Dermis blood vessel endothelial cell (primary cell): ENCODE results near the gene ETHE1. TPM values are rescaled to one million over a fixed set of nuclear protein-coding genes. Genes with fewer than 3 reads are reported as not detected.

Experiments used
- DNase-seq: peaks from one replicate; pipeline ENCODE4 v3.0.0; 2010
- total RNA-seq: library from RNA; depleted of rRNA; stranded (reverse); fragments of >200 nt; gene quantifications from 2 replicates; pipeline ENCODE4 v1.2.3, GENCODE V29; 2014

ETHE1 gene, protein sequence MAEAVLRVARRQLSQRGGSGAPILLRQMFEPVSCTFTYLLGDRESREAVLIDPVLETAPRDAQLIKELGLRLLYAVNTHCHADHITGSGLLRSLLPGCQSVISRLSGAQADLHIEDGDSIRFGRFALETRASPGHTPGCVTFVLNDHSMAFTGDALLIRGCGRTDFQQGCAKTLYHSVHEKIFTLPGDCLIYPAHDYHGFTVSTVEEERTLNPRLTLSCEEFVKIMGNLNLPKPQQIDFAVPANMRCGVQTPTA
- total RNA-seq: 102 and 104 TPM in 2 replicates

DNA sequence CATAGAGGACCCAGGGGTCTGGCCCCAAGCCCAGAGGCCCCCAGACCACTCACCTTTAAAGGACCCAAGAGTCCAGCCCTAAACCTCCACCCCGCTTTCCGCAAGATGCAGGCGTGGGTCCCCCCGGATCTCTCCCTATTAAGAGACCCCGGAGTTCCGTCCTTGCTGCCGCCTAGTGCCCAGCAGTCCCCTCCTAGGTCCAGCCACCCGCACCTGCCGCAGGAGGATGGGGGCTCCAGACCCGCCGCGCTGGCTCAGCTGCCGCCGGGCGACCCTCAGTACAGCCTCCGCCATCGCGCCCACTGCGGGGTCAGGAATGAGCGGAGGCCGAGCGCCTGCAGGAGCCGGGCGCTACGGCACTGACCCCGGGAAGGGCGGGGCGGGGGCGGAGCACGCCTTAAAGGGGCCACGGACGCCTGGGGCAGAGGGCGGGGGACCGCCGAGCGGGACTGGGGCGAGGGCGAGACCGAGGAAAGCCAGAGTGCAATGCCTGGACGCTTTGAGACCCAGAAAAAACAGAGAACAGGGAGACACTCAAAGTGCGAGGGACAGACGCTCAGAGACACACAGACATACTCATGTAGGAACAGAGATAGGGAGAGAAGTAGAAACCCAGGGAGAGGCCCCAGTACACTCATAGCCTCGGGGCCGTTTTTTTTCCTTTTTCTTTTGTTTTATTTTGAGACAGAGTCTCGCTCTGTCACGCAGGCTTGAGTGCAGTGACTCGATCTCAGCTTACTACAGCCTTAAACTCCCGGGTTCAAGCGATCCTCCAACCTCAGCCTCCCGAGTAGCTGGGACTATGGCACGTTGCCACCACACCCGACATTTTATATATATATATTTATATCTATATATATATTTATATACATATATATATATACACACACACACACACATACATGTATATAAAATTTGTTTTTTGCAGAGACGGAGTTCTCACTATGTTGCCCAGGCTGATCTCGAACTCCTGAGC lies at the start of gene ETHE1:
TSS of gene ETHE1 (minus strand) at position 318 of the 976 bp plus-strand sequence. CDS start at position 294, 24 bp downstream.
- peak; percentile 70 for DNase-seq

DNA sequence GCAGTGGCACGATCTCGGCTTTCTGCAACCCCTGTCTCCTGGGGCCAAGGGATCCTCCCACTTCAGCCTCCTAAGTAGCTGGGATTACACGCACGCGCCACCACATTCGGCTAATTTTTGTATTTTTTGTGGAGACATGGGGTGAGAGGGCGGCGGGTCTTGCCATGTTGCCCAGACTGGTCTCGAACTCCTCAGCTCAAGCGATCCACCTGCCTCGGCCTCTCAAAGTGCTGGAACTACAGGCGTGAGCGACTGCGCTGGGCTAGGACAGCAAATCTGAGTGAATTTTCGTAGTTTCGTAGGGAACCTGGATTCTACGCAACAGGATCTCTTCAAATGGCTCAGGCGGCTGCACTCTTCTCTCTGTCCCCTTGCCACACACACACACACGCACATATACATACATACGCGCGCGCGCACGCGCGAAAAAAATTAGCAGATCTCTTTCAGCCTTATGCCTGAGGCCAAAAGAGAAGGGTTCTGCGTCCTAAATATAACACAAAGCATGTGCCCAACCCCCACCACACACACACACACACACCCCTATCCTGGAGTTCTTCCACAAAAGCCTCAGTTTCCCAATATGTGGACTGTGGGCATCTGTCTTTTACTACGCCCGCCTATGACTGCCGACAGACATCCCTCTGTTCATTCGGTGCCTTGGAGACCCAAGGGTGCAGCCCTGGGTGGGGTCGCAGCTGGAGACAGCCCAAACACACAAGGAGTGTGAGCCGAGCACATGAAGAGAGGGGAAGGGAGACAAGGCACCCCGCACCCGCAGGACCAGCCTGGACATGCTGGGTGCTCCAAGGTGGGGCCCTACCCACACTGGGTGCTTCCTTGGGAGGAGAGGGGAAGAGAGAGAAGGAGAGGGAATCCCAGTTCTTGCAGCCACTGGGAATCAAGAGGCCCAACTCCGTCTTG lies 49.2 kb upstream of the ETHE1 start:
- no peak for DNase-seq

DNA sequence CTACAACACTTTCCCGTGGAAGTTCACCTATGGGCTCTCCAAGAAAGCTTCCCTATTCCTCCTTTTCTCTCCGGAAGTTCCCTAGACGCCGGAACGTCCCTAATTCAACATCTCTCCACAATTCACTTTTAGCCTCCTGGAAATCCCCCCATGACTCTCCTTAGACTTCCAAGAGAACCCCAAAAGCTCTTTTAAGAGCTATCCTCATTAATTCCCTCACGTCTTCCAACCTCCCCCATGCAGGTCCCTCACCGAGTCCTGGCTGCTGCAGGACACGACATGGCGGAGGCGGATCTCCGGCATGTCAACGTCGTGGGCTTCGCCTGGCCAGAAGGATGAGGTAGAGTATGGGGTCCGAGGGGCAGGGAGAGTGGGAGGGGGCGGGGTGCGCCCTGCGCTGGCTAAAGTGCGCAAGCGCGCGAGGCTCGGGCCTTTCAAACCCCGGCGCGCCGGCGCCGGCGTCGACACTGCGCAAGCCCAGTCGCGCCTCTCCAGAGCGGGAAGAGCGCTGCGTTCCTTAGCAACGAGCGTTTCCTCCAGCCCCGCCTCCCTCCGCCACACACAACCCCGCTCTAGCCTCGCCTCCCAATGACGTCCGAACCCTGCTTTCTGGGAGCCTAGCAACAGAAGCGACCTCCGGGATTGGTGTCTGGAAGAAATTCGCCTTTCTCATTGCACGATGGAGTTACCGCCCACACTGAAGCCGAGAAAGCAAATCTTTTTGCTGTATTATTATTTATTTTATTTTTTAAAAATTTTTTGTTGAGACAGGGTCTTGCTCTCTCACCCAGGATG lies 48.4 kb upstream of the ETHE1 start, which contains the start of the genes PINLYP and XRCC1:
TSS of gene PINLYP (plus strand) at position 646 of the 795 bp plus-strand sequence. CDS start 1,391 bp downstream, outside the sequence.
TSS of gene XRCC1 (minus strand) at position 372 of the 795 bp plus-strand sequence. CDS start at position 303, 69 bp downstream.
- peak; percentile 100 for DNase-seq

DNA sequence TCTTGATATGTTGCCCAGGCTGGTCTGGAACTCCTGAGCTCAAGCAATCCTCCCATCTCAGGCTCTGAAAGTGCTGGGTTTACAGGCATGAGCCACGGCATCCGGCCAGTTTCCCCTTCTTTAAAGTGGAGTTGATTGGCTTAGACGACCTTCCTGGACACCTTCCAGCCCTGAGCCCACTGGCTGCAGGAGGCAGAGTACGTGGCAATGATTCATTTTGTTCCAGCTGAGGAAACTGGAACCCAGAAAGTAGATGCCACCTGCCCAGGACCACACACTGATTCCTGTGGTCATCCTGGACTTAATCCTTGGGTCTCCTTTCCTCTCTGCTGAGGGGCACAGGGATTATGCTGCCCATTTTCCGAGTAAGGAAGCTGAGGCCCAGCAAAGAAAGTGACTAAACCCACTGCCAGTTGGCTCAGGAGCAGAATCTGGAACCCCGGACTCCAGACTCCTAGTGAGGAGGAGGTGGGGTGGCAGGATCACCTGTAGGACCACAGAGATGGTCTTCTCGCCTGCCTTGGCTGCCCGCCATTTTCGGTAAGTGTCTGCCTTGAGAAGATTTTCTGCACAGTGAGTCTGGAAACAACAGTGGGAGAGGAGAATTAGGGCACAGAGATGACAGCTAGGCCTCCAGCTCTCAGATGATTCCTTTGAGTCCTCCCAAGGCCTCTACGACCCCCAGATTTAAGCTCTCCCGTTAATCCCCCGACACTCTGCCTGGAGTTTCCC lies 47.6 kb upstream of the ETHE1 start:
- DNase-seq: peak; percentile 92

DNA sequence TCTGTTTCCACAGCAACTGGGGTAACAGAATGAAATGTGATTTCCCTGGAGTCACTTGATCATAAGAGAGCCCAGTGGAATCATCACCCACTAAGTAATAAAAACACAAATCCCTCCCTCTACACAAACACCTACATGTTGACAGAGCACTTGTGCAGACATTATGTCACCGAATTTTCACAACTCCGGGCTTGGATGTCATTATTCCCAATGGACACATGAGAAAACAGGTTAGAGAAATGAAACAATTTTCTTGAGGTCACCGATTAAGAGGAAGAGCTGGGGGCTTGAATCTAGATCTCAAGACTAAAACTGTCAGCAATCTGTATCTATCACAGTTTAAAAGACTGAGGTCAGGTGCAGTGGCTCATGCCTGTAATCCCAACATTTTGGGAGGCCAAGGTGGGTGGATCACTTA lies 45.2 kb upstream of the ETHE1 start:
- DNase-seq: no peak

DNA sequence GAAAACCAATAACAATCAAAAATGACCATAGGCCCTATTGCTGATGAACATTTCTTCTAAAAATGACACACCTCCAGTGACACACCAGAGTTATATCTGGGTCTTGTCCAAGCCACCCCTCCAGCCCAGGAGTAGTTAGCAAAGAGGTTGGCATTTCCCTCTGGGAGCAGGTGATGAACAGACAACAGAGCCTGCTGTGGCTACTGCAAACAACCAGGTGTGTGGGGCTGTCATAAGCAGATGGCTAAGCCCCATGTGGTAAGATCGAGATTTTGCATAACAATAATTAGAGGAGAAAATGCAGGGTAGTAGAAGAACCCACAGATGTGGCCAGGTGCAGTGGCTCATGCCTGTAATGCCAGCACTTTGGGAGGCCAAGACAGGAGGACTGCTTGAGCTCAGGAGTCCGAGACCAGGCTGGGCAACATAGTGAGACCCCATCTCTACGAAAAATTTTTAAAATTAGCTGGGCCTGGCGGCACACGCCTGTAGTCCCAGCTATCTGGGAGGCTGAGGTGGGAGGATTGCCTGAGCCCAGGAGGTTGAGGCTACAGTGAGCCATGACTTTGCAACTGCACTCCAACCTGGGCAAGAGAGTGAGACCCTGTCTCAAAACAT lies 43.3 kb upstream of the ETHE1 start:
- no peak for DNase-seq

DNA sequence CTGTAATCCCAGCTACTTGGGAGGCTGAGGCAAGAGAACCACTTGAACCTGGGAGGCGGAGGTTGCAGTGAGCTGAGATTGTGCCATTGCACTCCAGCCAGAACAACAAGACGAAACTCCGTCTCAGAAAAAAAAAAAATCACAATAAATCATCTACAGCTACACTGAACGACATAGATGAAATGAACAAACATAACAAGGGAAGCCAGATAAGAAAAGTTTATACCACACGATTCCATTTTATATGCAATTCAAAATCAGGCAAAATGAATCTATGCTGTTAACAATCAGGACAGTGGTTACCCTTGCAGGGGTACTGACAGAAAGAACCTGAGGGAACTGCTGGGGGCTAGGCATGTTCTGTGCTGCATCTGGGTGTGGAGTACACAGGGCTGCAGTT lies 42.7 kb upstream of the ETHE1 start:
- DNase-seq: no peak

DNA sequence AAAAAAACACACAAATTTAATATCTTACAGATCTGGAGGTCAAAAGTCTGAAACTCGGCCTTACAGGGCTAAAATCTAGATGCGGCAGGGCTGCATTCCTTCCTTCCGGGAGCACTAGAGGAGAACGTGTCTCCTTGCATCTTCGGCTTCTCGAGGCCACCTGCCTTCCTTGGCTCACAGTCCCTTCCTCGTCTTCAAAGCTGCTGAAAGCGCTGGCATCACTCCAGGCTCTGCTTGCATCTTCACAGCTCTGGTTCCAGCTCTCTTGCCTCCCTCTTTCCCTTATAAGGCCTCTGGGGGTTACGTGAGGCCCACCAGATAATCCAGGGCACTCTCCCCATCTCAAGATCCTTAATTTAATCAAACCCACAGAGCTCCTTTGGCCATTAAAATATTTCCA lies 37.8 kb upstream of the ETHE1 start:
- DNase-seq: no peak

DNA sequence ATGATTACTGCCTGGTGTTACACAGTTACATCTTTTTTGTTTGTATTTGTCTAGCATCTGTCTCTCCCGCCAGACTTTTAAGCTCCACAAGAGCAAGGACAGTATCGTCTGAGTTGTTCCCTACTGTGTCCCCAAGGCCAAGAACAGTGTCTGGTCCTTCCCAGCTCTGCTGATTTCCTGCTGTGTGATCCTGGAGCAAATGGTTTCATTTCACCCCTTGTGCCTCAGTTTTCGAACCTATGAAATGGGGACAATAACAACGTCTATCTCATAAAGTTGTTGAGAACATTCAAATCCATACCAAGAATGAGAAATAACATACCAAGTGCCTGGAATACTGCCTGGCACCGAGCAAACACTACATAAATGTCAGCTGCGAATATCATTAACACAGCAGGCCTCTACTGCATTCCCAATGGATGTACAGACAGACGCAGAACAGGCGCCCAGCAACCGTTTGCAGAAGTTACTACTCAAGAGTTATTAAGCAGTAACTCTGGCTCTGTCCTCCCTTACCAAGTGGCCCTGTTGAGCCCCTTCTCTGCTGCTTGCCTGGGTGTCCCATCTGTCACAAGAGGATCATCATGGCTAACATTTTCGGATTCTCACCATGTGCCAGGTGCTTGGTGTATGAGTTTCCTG lies 36.9 kb upstream of the ETHE1 start:
- no peak for DNase-seq

DNA sequence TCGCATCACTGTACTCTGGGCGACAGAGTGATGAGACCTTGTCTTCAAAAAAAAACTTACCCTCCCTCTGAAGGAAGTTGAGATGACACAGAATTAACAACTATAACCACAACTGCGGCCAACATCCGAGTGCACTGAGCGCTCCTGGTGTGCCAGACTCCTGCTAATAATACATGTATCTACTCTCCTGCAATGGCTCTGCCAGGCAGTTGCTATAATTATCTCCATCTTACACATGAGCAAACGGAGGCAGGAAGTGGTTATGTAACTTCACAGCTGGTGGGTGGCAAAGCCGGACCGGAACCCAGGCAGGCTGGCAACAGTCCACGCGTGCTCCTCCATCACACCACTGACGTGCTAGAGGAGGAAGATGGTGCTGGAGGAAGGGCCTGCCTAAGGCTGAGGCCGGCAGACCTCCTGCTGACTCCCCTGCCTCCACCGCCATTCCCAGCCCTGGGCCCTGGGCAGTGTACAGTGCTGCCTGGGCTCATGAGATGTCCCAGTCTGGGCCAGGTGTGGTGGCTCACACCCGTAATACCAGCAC lies 35.8 kb upstream of the ETHE1 start:
- DNase-seq: peak; percentile 83

DNA sequence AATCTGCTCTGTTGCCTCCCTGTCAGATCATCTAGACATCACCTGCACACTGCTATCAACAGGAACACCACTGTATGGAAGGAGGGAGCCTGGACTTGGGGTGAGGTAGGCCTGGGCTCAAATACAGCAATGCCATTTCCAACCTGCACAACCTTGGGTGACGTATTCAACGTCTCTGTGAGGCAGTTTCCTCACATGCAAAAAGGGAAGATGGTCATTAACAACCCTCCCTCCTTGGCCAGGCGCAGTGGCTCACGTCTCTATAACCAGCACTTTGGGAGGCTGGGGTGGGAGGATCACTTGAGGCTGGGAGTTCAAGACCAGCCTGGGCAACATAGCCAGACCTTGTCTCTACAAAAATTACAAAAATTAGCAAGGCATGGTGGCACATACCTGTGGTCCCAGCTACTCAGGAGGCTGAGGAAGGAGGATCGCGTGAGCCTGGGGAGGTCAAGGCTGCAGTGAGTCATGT lies 35.3 kb upstream of the ETHE1 start:
- DNase-seq: no peak

DNA sequence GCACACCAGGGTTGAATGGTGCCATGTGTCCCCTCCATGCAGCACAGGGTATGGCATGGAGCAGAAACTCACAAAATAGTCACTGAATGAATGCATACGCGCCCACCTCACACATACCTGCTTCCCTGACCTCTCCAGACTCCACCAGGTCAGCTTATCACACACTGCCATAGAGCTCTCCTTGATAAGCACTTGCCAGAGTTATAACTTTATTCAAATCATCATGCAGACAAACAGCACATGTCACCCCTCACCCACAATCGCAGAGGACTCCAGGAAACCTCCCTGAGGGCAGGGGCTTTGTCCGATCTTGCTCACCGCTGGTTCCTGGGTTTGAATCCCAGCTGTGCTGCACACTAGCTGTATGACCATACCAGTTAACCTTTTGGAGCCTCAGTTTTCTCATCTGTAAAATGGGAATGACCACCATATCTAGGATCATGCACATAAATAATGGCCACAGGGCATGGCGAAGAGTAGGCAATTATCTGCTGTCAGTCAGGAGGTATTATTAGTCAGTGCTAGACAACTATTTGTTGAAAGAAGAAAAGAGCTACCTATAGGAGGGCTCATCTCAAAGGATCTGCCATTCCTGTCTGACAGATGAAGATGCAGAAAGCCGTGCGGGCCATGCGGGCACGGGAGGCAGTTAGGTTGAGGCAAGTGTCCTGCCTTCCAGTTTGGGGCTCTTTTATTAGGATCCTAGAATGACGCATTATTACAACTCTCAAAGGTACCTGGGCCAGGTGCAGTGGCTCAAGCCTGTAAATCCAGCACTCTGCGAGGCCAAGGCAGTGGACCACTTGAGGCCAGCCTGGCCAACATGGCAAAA lies 34.4 kb upstream of the ETHE1 start:
- no peak for DNase-seq

DNA sequence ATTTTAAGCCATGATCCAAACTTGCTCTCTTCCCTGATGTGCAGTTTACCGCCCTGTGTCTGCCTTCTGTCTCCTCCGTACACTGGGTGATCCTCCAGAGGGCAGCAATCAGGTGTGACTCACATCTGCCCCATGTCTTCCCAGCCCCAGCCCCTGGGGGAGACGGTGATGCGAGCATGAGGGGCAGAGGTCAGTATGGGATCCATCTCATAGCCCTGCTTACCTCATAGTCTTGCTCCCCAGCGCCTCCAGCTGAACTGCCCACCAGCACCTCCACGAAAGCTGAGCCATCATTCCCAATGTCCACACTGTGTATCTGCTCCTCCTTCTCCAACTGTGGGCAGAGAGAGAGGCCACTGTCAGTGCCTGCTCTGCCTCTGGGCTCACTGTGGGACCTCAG lies 33.7 kb upstream of the ETHE1 start:
- DNase-seq: no peak

DNA sequence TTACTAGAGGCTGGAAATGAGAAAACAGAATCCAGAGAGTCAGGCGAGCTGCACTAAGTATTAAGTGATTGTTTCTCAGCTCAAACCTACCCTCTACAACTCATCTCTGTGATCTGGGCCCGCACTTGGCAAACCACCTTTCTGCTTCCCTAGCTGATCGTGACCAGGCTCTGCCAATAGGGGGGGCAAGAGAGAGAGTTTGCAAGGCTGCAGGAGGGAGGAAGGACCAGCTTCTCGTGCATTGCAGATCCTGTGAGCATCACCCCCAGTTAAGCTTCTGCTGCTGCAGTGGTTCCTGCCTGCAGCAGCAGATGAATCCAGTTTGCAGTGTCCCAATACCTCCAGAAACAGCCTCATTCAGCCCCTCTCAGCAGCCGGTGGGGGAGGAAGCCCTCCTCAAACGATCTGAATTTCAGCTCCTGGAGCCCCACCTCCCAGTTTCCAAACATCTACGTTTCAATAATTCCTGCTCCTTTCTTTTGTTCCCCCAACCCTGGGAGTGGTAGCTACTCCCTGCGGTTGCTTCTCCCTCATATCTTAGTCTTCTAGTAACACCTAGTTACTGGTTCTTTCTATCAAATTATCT lies 28.3 kb upstream of the ETHE1 start:
- DNase-seq: peak; percentile 87

DNA sequence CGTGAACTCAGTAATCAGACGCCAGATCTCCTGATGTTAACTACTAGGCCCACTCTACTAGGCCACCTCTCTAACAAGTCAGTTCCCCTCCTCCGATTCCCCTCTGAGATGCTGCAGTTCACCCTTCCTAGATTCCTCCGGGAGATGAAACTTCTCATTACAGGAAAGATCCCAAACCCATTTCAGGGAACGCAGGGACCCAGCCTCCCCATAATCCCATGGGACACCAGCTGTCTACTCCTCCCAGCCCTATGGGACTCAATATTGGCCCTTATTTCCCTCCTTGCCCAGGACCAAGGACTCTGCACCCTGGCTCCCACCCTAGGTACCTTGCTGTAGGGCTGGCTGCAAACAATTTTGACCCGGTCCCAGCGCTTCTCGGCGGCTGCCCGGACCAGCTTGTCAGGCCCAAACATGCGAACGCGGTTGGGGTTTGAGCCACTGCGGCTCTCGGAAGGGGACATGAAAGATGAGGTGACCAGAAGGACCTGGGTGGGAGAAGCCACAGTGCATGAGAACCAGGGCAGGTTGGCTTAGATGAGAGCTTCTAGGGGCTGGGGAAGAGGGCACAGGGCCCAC lies 27.4 kb upstream of the ETHE1 start:
- no peak for DNase-seq

DNA sequence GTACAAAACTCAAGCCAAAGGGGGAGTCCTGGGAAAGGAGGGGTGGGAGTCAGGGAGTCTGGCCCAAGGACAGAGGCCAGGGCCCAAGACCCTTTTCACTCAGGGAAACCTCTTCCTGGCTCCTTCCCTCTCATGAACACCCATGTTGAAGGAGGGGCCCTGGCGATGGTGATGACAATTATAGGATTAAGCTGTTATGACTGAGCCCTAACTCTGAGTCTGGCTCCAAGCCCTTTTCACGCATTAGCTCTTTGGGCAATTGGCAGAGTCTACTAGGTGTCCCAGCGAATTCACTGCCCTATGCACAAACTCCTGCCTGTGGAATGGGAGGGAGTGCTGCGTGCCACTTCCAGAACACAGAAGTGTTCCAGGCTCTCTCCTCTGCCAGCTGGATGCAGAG lies 26.7 kb upstream of the ETHE1 start:
- DNase-seq: no peak

DNA sequence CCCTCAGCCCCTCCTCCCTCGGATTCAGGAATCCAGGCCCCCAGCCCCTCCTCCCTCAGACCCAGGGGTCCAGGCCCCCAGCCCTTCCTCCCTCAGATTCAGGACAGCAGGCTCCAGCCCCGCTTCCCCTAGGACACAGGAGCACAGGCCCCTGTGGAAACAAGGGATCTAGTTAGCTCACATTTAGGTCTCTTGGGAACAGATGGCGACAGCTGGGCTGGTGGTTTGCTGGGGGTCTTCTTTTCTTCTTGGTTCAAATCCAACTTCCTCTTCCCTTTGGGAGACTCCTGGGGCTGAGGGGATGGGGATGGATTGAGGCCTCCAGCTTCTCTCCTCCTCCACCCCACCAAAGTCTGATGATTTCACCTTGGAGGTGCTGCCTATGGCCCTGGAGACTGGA lies 25.6 kb upstream of the ETHE1 start:
- DNase-seq: no peak

DNA sequence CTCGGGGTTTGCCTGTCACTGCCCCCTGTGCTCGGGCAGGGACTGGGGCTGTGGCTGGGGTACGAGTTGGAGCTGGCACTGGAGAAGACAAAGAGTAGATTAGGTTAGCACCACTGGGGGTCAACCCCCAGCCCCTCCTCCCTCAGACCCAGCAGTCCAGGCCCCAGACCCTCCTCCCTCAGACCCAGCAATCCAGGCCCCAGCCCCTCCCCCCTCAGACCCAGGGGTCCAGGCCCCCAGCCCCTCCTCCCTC lies 25.1 kb upstream of the ETHE1 start:
- DNase-seq: no peak
